Subcutaneous adipose tissue (tissue), 4 donors: ENCODE measurements around the gene LCN2. TPM values are rescaled to one million over a fixed set of nuclear protein-coding genes. Genes with fewer than 3 reads are reported as not detected.

Experiments
- CTCF ChIP-seq: fragments of 450-650 bp; IDR thresholded peaks from one replicate; pipeline ENCODE4 v1.5.1; 2016; ENCODE audit warnings: low read depth, mild to moderate bottlenecking, control low read depth, antibody characterized with exemption, moderate library complexity
- total RNA-seq, 4 donors: library from RNA; depleted of rRNA; stranded (reverse); fragments of >200 nt; gene quantifications; one replicate each; pipeline ENCODE4 v1.1.0, GENCODE V29; 2016

The LCN2 gene
- total RNA-seq, 4 donors from 2014 or later, result 1.6 TPM; not detected in 3

- TF ChIP-seq CTCF, result no peak
Observed at GRCh38 chr9:128146591-128147120, 2.6 kb upstream of the LCN2 start.

DNA sequence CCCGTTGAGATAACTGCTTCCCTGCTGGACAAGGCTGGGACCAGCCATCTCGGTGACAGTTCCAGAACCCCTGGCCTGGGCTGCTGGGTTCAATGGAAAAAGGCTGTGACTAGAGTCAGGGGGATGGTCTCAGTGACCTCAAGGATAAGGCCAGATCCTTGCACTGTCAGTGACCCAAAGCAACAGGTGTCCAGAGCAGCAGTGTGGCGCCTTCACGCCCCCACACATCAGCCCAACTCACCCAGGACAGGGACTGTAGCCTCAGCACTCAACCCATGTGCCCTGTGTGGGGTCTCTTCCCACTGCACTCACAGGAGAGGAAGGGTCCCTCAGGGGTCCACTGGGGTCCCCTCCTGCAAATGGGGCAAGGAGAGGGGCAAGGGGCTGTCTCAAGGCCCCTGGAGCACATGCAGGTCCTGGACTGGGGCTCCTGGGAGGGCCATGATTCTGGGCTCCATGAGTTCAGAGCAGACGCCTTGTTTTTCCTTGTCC, 698 bp upstream of the LCN2 start:
- no peak for TF ChIP-seq CTCF

DNA sequence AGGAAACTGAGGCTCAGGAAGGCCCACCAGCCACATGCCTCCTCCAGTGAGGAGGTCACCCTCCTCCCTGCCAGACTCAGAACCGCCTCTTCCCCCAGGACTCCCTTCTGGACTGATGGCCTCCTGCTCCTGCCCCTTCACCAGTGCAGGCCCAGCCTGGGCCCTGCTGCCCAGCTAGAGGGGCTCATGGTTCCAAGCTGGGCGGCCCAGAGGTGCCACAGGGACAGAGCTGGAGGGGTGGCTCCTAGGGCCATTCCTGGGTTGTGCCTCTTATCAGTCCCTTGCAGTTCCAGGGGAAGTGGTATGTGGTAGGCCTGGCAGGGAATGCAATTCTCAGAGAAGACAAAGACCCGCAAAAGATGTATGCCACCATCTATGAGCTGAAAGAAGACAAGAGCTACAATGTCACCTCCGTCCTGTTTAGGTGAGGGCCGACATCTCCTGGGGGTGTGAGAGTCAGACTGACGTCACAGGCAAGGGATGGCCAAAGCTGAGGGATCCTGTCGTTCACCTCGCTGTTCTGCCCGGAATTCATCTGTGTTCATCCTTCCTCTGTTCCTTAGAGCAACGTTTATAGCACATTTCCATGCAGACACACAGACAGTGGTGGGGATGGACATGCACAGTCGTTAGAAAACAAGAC, 819 bp downstream of the LCN2 start:
- TF ChIP-seq CTCF, result no peak

GRCh38 chr9:128150594-128151308, 1.5 kb downstream of the LCN2 start:
- no peak for TF ChIP-seq CTCF

DNA sequence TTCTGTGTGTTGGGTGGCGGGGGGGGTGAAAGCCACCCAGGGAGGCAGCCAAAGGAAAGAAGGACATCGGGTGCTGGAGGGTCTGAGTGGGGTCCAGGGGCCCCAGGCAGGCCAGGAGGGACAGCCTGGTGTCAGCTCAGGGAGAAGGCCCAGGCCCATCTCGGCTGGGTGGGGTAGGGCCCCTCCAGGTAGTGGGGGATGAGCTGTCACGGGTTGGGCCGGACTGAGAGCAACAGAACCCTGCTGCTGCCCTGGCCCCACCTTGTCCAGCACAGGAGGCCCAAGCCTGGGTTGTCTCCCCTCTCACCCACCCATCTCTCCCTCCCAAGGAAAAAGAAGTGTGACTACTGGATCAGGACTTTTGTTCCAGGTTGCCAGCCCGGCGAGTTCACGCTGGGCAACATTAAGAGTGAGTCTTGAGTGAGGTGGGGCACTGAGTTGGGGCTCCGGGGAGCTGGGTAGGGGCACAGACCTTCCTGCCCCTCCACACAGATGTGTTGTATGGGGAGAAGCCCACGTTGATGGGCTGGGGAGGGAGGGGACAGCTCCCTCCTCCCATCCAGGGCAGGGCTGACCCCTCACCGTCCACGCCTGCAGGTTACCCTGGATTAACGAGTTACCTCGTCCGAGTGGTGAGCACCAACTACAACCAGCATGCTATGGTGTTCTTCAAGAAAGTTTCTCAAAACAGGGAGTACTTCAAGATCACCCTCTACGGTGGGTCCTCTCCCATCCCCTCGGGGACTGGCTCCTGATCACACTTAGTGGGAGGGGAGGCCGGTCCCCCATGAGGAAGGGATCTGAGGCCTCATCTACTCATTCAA, 2.3 kb downstream of the LCN2 start:
- TF ChIP-seq CTCF, result no peak

DNA sequence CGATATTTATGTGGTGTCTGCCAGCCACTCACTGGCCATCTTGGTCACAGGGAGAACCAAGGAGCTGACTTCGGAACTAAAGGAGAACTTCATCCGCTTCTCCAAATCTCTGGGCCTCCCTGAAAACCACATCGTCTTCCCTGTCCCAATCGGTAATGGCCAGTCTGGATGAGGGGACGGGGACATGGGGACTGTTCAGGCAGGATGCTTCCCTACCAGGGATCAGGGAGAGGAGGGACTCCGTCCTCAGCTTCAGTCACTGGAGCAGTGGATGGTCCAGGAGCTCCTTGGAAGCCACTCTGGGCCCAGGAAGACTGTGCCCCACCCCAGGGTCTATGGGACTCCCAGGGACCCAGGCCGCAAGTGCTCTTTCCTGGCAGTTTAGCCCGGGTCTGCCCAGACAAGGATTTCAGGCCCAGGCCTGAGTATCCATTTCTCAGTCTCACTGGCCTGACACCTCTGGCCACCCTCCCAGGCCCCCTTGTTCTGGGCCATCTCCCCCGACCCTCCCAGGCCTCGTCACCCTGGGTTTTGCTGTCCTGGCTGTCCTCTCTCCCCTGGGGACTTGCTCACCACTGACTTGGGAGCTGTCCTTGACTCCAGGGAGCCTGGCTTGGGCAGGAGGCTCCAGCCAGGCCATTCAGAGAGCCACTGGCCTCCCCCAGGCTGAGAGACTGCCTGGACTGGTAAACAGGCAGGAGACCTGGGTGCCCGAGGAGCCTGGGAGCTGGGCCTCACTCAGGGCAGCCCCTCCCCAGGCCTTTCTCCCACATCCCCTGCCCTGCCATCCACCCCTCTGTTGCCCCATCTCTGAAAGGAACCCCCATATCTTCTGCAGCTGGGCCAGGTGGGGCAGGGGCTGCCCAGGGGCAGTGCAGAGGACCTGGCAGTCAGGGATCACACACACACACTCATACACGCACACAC, 3.1 kb downstream of the LCN2 start:
- no peak for TF ChIP-seq CTCF
